ENCODE measurements around the gene PMEPA1.

The PMEPA1 gene

GRCh38 chr20:57709823-57710799 lies at the start of gene PMEPA1:
TSS of gene PMEPA1 (minus strand) at chr20:57710015. CDS start at chr20:57709582, 433 bp downstream.
- DNase-seq = peak; percentile 97

- no peak for DNase-seq
Measured at GRCh38 chr20:57757767-57758166, 48.0 kb upstream of the PMEPA1 start.

GRCh38 chr20:57756921-57757320 lies 47.1 kb upstream of the PMEPA1 start:
- no peak for DNase-seq

GRCh38 chr20:57756213-57756612 lies 46.4 kb upstream of the PMEPA1 start:
- no peak for DNase-seq

GRCh38 chr20:57755609-57756008 lies 45.8 kb upstream of the PMEPA1 start:
- DNase-seq = no peak

GRCh38 chr20:57754190-57754589 lies 44.4 kb upstream of the PMEPA1 start:
- no peak for DNase-seq

GRCh38 chr20:57753332-57754164 lies 43.7 kb upstream of the PMEPA1 start:
- no peak for DNase-seq

GRCh38 chr20:57751411-57751810 lies 41.6 kb upstream of the PMEPA1 start:
- DNase-seq = no peak

GRCh38 chr20:57749869-57750268 lies 40.1 kb upstream of the PMEPA1 start:
- DNase-seq = no peak

- no peak for DNase-seq
Measured at GRCh38 chr20:57749131-57749690, 39.4 kb upstream of the PMEPA1 start.

GRCh38 chr20:57748601-57749130 lies 38.9 kb upstream of the PMEPA1 start:
- DNase-seq = peak; percentile 89

- DNase-seq = no peak
Measured at GRCh38 chr20:57747861-57748481, 38.2 kb upstream of the PMEPA1 start.

GRCh38 chr20:57746832-57747404 lies 37.1 kb upstream of the PMEPA1 start:
- no peak for DNase-seq

- no peak for DNase-seq
Measured at GRCh38 chr20:57746201-57746600, 36.4 kb upstream of the PMEPA1 start.

GRCh38 chr20:57744206-57744605 lies 34.4 kb upstream of the PMEPA1 start:
- DNase-seq = no peak

- no peak for DNase-seq
Measured at GRCh38 chr20:57743450-57744095, 33.8 kb upstream of the PMEPA1 start.

- DNase-seq = no peak
Measured at GRCh38 chr20:57742507-57743181, 32.8 kb upstream of the PMEPA1 start.

GRCh38 chr20:57738484-57738883 lies 28.7 kb upstream of the PMEPA1 start:
- no peak for DNase-seq

- no peak for DNase-seq
Measured at GRCh38 chr20:57738053-57738452, 28.2 kb upstream of the PMEPA1 start.

GRCh38 chr20:57737349-57737748 lies 27.5 kb upstream of the PMEPA1 start:
- no peak for DNase-seq

- DNase-seq = no peak
Measured at GRCh38 chr20:57736738-57737347, 27.0 kb upstream of the PMEPA1 start.

Data from left hindlimb (tissue), 1 donor.